Measurements from ENCODE around the gene CYSLTR2.
"Not testable (repeated sequence)": the region's sequence is repeated elsewhere in the genome, so short reads cannot be mapped to it uniquely, and the experiment has no call there.

The CYSLTR2 gene

DNA sequence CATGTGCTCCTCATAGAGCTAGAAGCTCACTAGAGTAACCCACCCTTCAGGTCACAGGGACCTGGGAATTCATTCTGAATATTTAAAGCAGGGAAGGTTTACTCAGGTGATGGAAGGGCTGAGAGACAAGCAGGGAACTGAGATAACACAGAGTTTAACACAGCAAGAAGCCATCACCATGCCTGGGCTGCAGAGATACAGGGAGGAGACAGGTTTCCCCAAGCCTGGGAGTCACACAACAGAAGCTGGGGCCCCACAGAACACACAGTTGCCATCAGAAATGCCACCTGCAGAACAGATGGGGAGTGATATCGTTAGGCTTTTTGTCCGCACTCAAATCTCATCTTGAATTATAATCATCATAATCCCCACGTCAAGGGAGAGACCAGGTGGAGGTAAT, 7.9 kb upstream of the CYSLTR2 start:
- no peak for DNase-seq (ENCODE audit: low spot score)

GRCh38 chr13:48646791-48647190, 6.9 kb upstream of the CYSLTR2 start:
- no peak for DNase-seq (ENCODE audit: low spot score)

DNA sequence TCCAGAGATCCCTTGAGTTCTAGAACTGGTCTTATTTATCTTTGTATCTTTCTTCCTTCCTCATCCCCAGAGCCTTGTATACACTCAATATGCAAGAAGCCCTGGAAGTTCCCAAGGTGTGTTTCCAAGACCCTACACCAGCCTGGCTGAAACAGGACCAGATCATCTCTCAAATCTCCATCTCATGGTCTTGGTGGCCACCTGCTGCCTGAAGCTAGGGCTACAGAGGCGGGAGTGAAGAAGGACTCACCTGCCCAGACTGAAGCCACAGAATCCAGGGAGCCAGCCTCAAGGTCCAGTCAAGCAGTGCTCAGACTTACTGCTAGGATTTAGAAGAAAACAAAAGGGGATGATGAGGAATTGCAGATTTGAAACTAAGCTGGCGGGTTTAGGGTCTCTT, 6.1 kb upstream of the CYSLTR2 start:
- DNase-seq (ENCODE audit: low spot score), result no peak

DNA sequence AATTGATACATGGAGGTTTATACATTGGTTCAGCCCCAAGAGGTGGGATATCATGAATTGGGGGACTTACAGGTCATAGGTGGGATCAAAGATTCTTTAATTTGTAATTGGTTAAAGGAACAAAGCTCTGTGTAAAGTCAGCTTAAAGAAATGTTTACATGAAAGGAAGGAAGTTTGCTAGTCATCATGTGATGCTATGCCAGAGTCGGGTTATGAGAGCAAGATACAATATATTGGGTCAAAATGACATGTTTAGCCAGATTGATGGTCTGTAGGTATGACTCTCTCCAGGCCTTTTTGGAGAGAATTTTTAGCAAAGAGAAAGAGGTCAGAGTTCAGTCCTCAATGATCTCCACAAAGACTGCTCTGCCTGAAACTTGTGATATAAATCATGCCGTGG, 5.3 kb upstream of the CYSLTR2 start:
- no peak for DNase-seq (ENCODE audit: low spot score)

GRCh38 chr13:48652851-48653471, 768 bp upstream of the CYSLTR2 start:
- DNase-seq (ENCODE audit: low spot score), result no peak

DNA sequence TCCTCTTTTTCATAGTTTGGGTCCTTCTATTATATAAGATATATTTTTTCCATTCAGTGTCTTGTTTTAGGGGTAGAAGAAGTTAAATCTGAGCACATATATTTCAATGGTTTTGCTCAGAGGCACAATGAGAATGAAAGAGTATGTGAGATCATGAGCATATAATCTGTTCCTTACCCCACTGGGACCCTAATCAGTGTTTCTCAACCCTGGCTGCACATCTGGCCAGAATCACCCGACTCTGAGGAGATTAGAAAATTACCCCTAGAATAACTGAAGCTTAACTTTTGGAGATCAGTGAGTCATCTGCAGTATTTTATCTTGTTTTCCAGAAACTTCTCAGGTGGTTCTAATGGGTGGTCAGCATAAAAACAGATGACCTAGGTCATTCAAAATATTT, 782 bp downstream of the CYSLTR2 start:
- DNase-seq (ENCODE audit: low spot score), result no peak

GRCh38 chr13:48655291-48655690, 1.6 kb downstream of the CYSLTR2 start:
- no peak for DNase-seq (ENCODE audit: low spot score)

- DNase-seq (ENCODE audit: low spot score), result no peak
Measured at GRCh38 chr13:48656608-48657007, 2.9 kb downstream of the CYSLTR2 start.

DNA sequence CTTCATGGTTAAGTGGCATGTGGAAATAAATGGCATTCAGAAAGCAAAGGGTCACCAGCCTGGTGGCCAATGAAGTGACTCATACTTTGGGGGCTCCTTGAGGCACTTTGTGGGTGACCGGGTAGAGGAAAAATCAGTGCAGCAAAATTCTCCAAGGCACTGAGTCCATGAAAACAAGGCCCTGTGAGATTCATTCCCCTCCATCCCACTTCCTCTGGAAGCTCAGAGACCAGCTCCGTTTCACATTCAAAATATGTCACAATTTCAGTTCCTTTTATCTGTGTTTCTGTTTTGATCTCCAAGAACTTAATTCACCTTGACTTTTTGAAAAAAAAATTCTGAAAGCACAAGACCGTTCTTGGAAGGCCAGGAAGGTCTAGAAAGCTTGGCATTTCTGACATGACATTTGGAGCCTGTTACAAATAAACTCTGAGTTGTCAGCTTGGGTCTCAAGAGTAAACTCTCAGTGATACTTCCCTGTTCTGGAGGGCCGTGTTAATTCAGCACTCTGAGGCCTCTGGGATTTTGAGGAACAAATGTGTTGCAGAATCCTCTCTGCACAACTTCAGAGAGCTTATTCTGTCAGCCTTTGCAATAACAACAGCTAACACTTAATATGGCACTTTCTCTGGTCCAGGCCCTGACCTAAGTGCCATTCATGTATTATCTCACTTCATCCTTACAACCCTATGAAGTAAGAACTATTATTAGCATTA, 6.8 kb downstream of the CYSLTR2 start:
- no peak for DNase-seq (ENCODE audit: low spot score)

- DNase-seq (ENCODE audit: low spot score), result no peak
Measured at GRCh38 chr13:48661107-48661506, 7.4 kb downstream of the CYSLTR2 start.

DNA sequence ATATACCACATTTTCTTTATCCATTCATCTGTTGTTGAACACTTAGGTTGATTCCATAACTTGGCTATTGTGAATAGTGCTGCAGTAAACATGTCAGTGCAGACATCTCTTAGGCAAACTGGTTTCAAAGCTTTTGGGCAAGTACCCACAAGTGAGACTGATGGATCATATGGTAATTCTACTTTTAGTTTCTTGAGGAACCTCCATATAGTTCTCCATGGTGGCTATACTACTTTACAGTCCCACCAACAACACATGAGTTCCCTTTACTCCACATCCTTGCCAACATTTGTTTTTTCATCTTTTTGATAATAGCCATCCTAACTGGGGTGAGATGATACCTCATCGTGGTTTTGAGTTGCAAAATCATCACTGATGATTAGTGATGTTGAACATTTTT, 8.5 kb downstream of the CYSLTR2 start:
- no peak for DNase-seq (ENCODE audit: low spot score)

DNA sequence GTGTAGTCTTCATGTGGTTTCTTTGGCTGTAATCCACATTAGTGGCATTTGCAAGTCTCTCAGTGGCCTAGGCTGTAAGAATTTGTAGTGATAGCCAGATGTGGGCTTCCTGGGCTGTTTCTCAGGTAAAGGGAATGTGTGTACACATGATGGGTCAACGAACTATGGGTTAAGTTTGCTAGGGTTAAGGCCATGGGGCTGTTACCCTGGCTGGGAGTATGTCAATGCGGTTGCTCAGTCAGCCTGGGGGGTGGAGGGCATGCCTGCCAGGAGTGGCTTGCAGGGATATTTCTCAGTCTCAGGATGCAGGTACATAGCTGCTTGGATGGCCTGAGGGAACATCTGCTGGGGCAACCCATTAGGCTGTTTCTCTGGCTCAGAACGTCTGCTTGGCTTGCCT, 13.4 kb downstream of the CYSLTR2 start:
- no peak for DNase-seq (ENCODE audit: low spot score)

DNA sequence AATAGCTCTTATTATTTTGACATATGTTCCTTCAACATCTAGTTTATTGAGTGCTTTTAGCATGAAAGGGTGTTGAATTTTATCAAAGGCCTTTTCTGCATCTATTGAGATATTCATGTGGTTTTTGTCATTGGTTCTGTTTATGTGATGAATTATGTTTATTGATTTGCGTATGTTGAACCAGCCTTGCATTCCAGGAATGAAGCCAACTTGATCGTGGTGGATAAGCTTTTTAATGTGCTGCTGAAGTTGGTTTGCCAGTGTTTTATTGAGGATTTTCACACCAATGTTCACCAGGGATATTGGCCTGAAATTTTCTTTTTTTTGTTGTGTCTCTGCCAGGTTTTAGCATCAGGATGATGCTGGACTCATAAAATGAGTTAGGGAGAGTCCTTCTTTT, 17.7 kb downstream of the CYSLTR2 start:
- DNase-seq (ENCODE audit: low spot score), result not testable (repeated sequence)

DNA sequence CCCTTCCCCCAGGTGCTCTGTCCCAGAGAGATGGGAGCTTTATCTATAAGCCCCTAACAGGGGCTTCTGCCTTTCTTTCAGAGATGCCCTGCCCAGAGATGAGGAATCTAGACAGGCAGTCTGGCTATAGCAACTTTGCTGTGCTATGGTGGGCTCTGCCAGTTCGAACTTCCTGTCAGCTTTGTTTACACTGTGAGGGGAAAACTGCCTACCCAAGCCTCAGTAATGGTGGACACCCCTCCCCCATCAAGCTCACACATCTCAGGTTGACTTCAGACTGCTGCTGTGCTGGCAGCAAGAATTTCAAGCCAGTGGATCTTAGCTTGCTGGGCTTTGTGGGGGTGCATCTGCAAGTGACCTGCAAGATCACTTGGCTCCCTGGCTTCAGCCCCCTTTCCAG, 21.5 kb downstream of the CYSLTR2 start:
- DNase-seq (ENCODE audit: low spot score), result no peak

- DNase-seq (ENCODE audit: low spot score), result no peak
Measured at GRCh38 chr13:48678316-48678715, 24.6 kb downstream of the CYSLTR2 start.

- DNase-seq (ENCODE audit: low spot score), result no peak
Measured at GRCh38 chr13:48679941-48680680, 26.4 kb downstream of the CYSLTR2 start.

DNA sequence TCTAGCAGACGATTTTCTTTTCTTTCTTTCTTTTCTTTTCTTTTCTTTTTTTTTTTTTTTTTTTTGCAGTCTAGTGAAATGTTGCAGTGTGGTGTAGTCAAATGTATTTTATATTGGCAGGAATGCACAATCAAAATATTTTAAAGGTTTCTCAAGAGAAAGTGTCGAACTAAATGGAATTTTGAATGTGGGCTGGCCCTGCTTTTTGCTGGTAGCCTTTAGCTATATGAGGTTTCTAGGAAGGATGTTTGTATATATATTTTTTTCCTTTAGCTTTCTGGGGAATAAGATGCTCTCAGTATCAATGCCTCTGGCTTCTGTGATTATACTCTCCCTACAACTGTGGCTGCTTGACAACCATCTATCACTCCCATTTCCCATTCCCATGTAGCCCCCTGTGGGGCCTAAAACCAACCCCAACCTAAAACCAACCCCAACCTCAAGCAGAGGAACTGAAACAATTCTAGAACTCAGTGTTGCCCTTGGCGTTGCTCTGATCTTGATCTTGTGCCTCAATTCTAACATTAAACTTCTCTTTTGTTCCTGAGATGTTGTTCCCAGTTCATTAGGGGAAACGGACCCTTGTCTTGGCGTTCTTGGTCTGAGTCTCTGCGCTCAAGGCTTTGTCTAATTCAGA, 27.1 kb downstream of the CYSLTR2 start:
- no peak for DNase-seq (ENCODE audit: low spot score)

DNA sequence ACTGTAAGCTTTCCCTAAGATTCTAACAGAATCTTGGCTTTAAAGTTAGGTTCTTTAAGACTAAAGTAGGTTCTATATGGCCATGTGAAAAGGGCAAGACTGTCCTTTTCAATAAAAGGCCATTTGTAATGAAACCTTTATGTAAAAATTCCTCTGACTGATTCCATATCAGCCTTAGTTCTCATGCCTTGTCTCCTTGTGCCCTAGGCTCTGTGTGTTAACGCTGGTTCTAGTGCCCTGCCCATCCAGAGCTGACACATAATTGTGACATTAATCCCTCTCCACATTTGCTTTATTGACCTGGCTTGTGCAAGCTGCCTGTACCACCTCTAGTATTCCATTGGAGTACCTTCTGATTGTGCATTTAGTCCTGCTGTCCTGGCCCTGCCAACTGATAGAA, 28.2 kb downstream of the CYSLTR2 start:
- DNase-seq (ENCODE audit: low spot score), result no peak

- no peak for DNase-seq (ENCODE audit: low spot score)
Measured at GRCh38 chr13:48682436-48682835, 28.7 kb downstream of the CYSLTR2 start.

DNA sequence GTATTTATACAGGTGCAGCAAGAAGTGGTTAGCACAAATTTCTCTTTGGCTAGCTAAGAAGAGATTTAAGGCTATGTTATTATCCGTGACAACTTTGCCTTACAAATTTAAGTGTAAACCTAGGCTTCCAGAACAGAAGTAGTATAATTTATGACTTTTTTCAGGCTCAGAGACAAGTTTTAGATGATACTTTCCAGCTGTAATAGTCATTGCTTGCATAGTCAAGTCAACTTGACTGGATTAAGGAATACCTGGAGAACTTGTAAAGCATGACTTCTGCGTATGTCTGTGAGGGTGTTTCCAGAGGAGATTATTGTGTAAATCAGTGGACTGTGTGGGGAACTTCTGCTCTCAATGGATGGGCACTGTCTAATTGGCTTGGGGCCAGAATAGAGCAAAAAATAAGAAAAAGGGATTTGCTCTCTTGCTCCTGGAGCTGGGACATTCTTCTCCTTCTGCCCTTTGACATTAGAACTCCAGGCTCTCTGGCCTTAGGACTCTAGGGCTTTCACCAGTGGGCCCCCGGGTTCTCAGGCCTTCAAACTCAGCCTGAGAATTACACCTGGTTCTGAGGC, 33.0 kb downstream of the CYSLTR2 start:
- no peak for DNase-seq (ENCODE audit: low spot score)

GRCh38 chr13:48687249-48687648, 33.5 kb downstream of the CYSLTR2 start:
- no peak for DNase-seq (ENCODE audit: low spot score)

- no peak for DNase-seq (ENCODE audit: low spot score)
Measured at GRCh38 chr13:48693998-48694397, 40.3 kb downstream of the CYSLTR2 start.

- no peak for DNase-seq (ENCODE audit: low spot score)
Measured at GRCh38 chr13:48695776-48696175, 42.0 kb downstream of the CYSLTR2 start.

All from hepatic stellate cell (primary cell).